ENCODE measurements around the gene NRAS.

DNA sequence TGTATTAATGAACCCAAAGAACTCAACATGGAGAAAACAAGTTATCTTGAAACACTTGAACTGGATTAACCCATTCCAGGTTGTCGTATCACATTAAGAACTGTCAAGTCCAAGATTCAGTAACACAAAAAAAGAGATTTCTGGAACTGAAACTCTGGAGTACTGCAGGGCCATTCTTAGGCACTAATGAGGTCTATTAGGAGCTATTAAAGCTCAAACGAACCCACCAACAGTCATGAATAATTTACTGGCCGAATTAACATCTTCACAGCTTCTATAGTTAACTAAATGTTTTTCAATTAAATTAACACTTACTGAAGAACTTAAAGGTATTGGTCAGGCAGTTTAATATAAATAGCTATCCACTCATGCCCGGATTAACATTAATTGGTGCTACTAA is 36.6 kb upstream of the NRAS start:
- TF ChIP-seq, protein P1, sequence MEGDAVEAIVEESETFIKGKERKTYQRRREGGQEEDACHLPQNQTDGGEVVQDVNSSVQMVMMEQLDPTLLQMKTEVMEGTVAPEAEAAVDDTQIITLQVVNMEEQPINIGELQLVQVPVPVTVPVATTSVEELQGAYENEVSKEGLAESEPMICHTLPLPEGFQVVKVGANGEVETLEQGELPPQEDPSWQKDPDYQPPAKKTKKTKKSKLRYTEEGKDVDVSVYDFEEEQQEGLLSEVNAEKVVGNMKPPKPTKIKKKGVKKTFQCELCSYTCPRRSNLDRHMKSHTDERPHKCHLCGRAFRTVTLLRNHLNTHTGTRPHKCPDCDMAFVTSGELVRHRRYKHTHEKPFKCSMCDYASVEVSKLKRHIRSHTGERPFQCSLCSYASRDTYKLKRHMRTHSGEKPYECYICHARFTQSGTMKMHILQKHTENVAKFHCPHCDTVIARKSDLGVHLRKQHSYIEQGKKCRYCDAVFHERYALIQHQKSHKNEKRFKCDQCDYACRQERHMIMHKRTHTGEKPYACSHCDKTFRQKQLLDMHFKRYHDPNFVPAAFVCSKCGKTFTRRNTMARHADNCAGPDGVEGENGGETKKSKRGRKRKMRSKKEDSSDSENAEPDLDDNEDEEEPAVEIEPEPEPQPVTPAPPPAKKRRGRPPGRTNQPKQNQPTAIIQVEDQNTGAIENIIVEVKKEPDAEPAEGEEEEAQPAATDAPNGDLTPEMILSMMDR (IDR thresholded peaks at IDR 0.05): no peak
- TF ChIP-seq POLR2A (IDR thresholded peaks at IDR 0.05): no peak
- TF ChIP-seq POLR2AphosphoS5 (IDR thresholded peaks at IDR 0.05): no peak
